WTC11 (cell line): ENCODE data around the gene SKIL. TPM values are rescaled to one million over a fixed set of nuclear protein-coding genes. Genes with fewer than 3 reads are reported as not detected.
"Not testable (repeated sequence)": the region's sequence is repeated elsewhere in the genome, so short reads cannot be mapped to it uniquely, and the experiment has no call there.

ENCODE experiments used
- ATAC-seq: fragments of 200-7000 bp; cut with Tn5 transposase; 2 replicates; pipeline ENCODE4 v1.10.0; 2021; ENCODE audit warnings: mild to moderate bottlenecking, moderate library complexity
- CTCF ChIA-PET: fragments of 300-600 bp; sonication (Branson Sonifier 250); formaldehyde crosslinking; loops from one replicate; lab custom pipeline; 2021; ENCODE audit warnings: antibody characterized with exemption; lab: Charles Lee
- POLR2A ChIA-PET: fragments of 350-600 bp; sonication (Branson Sonifier 250); formaldehyde crosslinking; loops from one replicate; lab custom pipeline; 2021; ENCODE audit warnings: antibody characterized with exemption; lab: Charles Lee
- DNase-seq: peaks from one replicate; pipeline ENCODE4 v3.0.0; 2021; ENCODE audit warnings: low spot score
- H3K27ac Mint-ChIP-seq: 2 replicates; pipeline ENCODE4 v1.8.0; 2021; ENCODE audit warnings: mixed read lengths
- H3K27me3 Mint-ChIP-seq: 2 replicates; pipeline ENCODE4 v1.8.0; 2021; ENCODE audit warnings: low read depth, mild to moderate bottlenecking, moderate library complexity, mixed read lengths
- H3K36me3 Mint-ChIP-seq: 2 replicates; pipeline ENCODE4 v1.8.0; 2021; ENCODE audit warnings: mixed read lengths
- H3K4me1 Mint-ChIP-seq: 2 replicates; pipeline ENCODE4 v1.8.0; 2022; ENCODE audit warnings: mixed read lengths
- H3K4me3 Mint-ChIP-seq: 2 replicates; pipeline ENCODE4 v1.8.0; 2021; ENCODE audit warnings: mild to moderate bottlenecking, moderate library complexity, mixed read lengths
- H3K9me3 Mint-ChIP-seq: 2 replicates; pipeline ENCODE4 v1.8.0; 2021; ENCODE audit warnings: mixed read lengths
- ARID4B ChIP-seq: sonication (generic); formaldehyde crosslinking; IDR thresholded peaks from 2 replicates; pipeline ENCODE4 v1.8.0; 2023; ENCODE audit warnings: missing genetic modification reagents, mild to moderate bottlenecking, borderline replicate concordance
- CREM ChIP-seq: sonication (generic); formaldehyde crosslinking; IDR thresholded peaks from 2 replicates; pipeline ENCODE4 v1.8.1; 2022; ENCODE audit warnings: mild to moderate bottlenecking, missing genetic modification reagents, moderate library complexity
- E2F5 ChIP-seq: sonication (generic); formaldehyde crosslinking; IDR thresholded peaks from 2 replicates; pipeline ENCODE4 v1.8.1; 2022; ENCODE audit warnings: mild to moderate bottlenecking, moderate library complexity, missing genetic modification reagents
- FOXP1 ChIP-seq: sonication (generic); formaldehyde crosslinking; IDR thresholded peaks from 2 replicates; pipeline ENCODE4 v1.8.0; 2022; ENCODE audit warnings: missing genetic modification reagents, mild to moderate bottlenecking, moderate library complexity, borderline replicate concordance
- HMGXB4 ChIP-seq: sonication (generic); formaldehyde crosslinking; IDR thresholded peaks from 2 replicates; pipeline ENCODE4 v1.8.1; 2023; ENCODE audit warnings: mild to moderate bottlenecking, moderate library complexity, missing genetic modification reagents
- IRF1 ChIP-seq: sonication (generic); formaldehyde crosslinking; IDR thresholded peaks from 2 replicates; pipeline ENCODE4 v1.8.0; 2023; ENCODE audit warnings: missing genetic modification reagents
- JAZF1 ChIP-seq: fragments of 250-450 bp; sonication (Bioruptor Pico); IDR thresholded peaks from 2 replicates; pipeline ENCODE4 v1.9.0; 2021; ENCODE audit warnings: moderate library complexity, mild to moderate bottlenecking, inconsistent platforms
- NFYB ChIP-seq: sonication (generic); formaldehyde crosslinking; conservative IDR thresholded peaks from 2 replicates; pipeline ENCODE4 v1.8.0; 2022; ENCODE audit warnings: low read depth, missing genetic modification reagents
- SP1 ChIP-seq: sonication (generic); formaldehyde crosslinking; conservative IDR thresholded peaks from 2 replicates; pipeline ENCODE4 v1.8.1; 2022; ENCODE audit warnings: missing genetic modification reagents
- STAT6 ChIP-seq: sonication (generic); formaldehyde crosslinking; conservative IDR thresholded peaks from 2 replicates; pipeline ENCODE4 v1.8.1; 2023; ENCODE audit warnings: mild to moderate bottlenecking, low read depth, missing genetic modification reagents, moderate library complexity
- ZBTB21 ChIP-seq: sonication (generic); formaldehyde crosslinking; IDR thresholded peaks from 2 replicates; pipeline ENCODE4 v1.8.1; 2023; ENCODE audit warnings: mild to moderate bottlenecking, missing genetic modification reagents, borderline replicate concordance
- ZNF232 ChIP-seq: sonication (generic); formaldehyde crosslinking; IDR thresholded peaks from 2 replicates; pipeline ENCODE4 v1.8.0; 2022; ENCODE audit warnings: mild to moderate bottlenecking, missing genetic modification reagents
- ZNF317 ChIP-seq: sonication (generic); formaldehyde crosslinking; IDR thresholded peaks from 2 replicates; pipeline ENCODE4 v1.8.1; 2023; ENCODE audit warnings: low read depth, mild to moderate bottlenecking, moderate library complexity, missing genetic modification reagents, borderline replicate concordance
- total RNA-seq: library from RNA; stranded (reverse); gene quantifications from 3 replicates; pipeline ENCODE4 v1.2.3, GENCODE V29; 2021
- TF ChIP-seq, protein P1 (sequence below): fragments of 250-450 bp; sonication (Bioruptor Pico); IDR thresholded peaks from 2 replicates; pipeline ENCODE4 v1.9.0; 2021; ENCODE audit warnings: mild to moderate bottlenecking, borderline replicate concordance
- TF ChIP-seq, protein P2 (sequence below): fragments of 250-450 bp; sonication (Bioruptor Pico); IDR thresholded peaks from 2 replicates; pipeline ENCODE4 v1.8.0; 2021; ENCODE audit warnings: mild to moderate bottlenecking

SKIL gene
- total RNA-seq, 1 experiment from 2014 or later, result 181 TPM

- H3K36me3 Mint-ChIP-seq, result peaks cover 41% of the 10 kb centered on the region
- CTCF ChIA-PET, result no interaction called here
- POLR2A ChIA-PET, result no interaction called here
- DNase-seq (no peak), ATAC-seq (no peak)
- H3K27me3 Mint-ChIP-seq, result peaks cover 3% of the 10 kb centered on the region; the same call in 1 of the 2 replicates
- H3K9me3 Mint-ChIP-seq, result peaks cover 41% of the 10 kb centered on the region
- TF ChIP-seq STAT6 (CRISPR knock-in tag) (no peak), FOXP1 (no peak), SP1 (CRISPR knock-in tag) (no peak), IRF1 (CRISPR knock-in tag) (no peak), HMGXB4 (CRISPR knock-in tag) (no peak), ARID4B (no peak), NFYB (no peak), E2F5 (CRISPR knock-in tag) (no peak), ZNF317 (no peak), CREM (CRISPR knock-in tag) (no peak), ZBTB21 (CRISPR knock-in tag) (no peak), JAZF1 (no peak), ZNF232 (CRISPR knock-in tag) (no peak)
- TF ChIP-seq, protein P1, sequence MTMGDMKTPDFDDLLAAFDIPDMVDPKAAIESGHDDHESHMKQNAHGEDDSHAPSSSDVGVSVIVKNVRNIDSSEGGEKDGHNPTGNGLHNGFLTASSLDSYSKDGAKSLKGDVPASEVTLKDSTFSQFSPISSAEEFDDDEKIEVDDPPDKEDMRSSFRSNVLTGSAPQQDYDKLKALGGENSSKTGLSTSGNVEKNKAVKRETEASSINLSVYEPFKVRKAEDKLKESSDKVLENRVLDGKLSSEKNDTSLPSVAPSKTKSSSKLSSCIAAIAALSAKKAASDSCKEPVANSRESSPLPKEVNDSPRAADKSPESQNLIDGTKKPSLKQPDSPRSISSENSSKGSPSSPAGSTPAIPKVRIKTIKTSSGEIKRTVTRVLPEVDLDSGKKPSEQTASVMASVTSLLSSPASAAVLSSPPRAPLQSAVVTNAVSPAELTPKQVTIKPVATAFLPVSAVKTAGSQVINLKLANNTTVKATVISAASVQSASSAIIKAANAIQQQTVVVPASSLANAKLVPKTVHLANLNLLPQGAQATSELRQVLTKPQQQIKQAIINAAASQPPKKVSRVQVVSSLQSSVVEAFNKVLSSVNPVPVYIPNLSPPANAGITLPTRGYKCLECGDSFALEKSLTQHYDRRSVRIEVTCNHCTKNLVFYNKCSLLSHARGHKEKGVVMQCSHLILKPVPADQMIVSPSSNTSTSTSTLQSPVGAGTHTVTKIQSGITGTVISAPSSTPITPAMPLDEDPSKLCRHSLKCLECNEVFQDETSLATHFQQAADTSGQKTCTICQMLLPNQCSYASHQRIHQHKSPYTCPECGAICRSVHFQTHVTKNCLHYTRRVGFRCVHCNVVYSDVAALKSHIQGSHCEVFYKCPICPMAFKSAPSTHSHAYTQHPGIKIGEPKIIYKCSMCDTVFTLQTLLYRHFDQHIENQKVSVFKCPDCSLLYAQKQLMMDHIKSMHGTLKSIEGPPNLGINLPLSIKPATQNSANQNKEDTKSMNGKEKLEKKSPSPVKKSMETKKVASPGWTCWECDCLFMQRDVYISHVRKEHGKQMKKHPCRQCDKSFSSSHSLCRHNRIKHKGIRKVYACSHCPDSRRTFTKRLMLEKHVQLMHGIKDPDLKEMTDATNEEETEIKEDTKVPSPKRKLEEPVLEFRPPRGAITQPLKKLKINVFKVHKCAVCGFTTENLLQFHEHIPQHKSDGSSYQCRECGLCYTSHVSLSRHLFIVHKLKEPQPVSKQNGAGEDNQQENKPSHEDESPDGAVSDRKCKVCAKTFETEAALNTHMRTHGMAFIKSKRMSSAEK (CRISPR knock-in tag), result no peak
- TF ChIP-seq, protein P2, sequence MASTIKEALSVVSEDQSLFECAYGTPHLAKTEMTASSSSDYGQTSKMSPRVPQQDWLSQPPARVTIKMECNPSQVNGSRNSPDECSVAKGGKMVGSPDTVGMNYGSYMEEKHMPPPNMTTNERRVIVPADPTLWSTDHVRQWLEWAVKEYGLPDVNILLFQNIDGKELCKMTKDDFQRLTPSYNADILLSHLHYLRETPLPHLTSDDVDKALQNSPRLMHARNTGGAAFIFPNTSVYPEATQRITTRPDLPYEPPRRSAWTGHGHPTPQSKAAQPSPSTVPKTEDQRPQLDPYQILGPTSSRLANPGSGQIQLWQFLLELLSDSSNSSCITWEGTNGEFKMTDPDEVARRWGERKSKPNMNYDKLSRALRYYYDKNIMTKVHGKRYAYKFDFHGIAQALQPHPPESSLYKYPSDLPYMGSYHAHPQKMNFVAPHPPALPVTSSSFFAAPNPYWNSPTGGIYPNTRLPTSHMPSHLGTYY (CRISPR knock-in tag), result no peak
- H3K4me3 Mint-ChIP-seq, result no peak overlapping the region
- H3K27ac Mint-ChIP-seq, result no peak overlapping the region
- H3K4me1 Mint-ChIP-seq, result peaks cover 1% of the 10 kb centered on the region
These were observed 18.7 kb upstream of the SKIL start for GRCh38 chr3:170338690-170339340.

DNA sequence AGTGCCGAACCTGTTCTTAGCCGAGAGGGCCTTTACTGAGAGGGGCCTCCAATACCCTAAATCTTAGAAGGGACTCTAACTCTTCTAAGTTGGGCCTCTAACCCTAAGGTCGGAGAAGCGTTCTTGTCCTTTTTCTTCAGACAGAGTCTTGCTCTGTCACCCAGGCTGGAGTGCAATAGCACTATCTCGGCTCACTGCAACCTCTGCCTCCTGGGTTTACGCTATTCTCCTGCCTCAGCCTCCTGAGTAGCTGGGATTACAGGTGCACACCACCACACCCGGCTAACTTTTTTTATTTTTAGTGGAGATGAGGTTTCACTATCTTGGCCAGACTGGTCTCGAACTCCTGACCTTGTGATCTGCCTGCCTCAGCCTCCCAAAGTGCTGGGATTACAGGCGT is 15.2 kb upstream of the SKIL start:
- Mint-ChIP-seq H3K9me3 (peaks cover 35% of the 10 kb centered on the region), H3K4me1 (peaks cover 17% of the 10 kb centered on the region), H3K36me3 (peaks cover 38% of the 10 kb centered on the region)
- H3K27me3 Mint-ChIP-seq, H3K27ac Mint-ChIP-seq, H3K4me3 Mint-ChIP-seq, CTCF ChIA-PET, DNase-seq, ATAC-seq, POLR2A ChIA-PET: not testable (repeated sequence)

- ATAC-seq, H3K27ac Mint-ChIP-seq, H3K4me3 Mint-ChIP-seq, H3K27me3 Mint-ChIP-seq, DNase-seq, CTCF ChIA-PET: not testable (repeated sequence)
- H3K9me3 Mint-ChIP-seq, result peaks cover 21% of the 10 kb centered on the region
- peaks cover 18% of the 10 kb centered on the region for H3K4me1 Mint-ChIP-seq
- peaks cover 22% of the 10 kb centered on the region for H3K36me3 Mint-ChIP-seq
- POLR2A ChIA-PET, result interaction anchor here (0.7 kb wide), 1 partner anchor 39 kb away, joined by 3 read pairs; no protein-coding TSS in a partner anchor
These were observed 13.7 kb upstream of the SKIL start for GRCh38 chr3:170343859-170344258.
